SK-N-MC (cell line): ENCODE data around the gene TMEM270.

Experiments used
- DNase-seq: peaks from one replicate; pipeline ENCODE4 v3.0.0-alpha.2; 2011; ENCODE audit warnings: low read depth, low spot score
- H3K27ac ChIP-seq: fragments of 200-600 bp; sonication (generic); 2 replicates; pipeline ENCODE4 v1.5.1; 2016; ENCODE audit warnings: mixed run types
- H3K36me3 ChIP-seq: fragments of 200-600 bp; sonication (generic); 2 replicates; pipeline ENCODE4 v1.6.1; 2017; ENCODE audit warnings: antibody characterized with exemption, low read length, mixed read lengths; ENCODE audit not compliant: insufficient read depth
- H3K4me3 ChIP-seq: fragments of 200-600 bp; sonication (generic); 2 replicates; pipeline ENCODE4 v1.5.1; 2016
- H3K9ac ChIP-seq: fragments of 200-600 bp; sonication (generic); 2 replicates; pipeline ENCODE4 v1.8.0; 2017; ENCODE audit warnings: mixed run types, mixed read lengths; ENCODE audit not compliant: insufficient read length
- H3K9me3 ChIP-seq: fragments of 200-600 bp; sonication (generic); 2 replicates; pipeline ENCODE4 v1.6.1; 2017; ENCODE audit warnings: low read depth, mild to moderate bottlenecking, antibody characterized with exemption, low read length, moderate library complexity, mixed read lengths
- EZH2 ChIP-seq: fragments of 200-600 bp; sonication (generic); IDR thresholded peaks from one replicate; pipeline ENCODE4 v1.6.1; 2017; ENCODE audit warnings: antibody characterized with exemption
- FOXP2 ChIP-seq: optimal IDR thresholded peaks from 2 replicates; pipeline ENCODE3; 2011; ENCODE audit warnings: mild to moderate bottlenecking, moderate library complexity; ENCODE audit not compliant: insufficient read depth; ENCODE audit errors: extremely low read length, control extremely low read depth
- POLR2AphosphoS5 ChIP-seq: IDR thresholded peaks from 2 replicates; pipeline ENCODE4 v1.6.1; 2012; ENCODE audit warnings: mild to moderate bottlenecking, low read depth, low read length, borderline replicate concordance

The TMEM270 gene

DNA sequence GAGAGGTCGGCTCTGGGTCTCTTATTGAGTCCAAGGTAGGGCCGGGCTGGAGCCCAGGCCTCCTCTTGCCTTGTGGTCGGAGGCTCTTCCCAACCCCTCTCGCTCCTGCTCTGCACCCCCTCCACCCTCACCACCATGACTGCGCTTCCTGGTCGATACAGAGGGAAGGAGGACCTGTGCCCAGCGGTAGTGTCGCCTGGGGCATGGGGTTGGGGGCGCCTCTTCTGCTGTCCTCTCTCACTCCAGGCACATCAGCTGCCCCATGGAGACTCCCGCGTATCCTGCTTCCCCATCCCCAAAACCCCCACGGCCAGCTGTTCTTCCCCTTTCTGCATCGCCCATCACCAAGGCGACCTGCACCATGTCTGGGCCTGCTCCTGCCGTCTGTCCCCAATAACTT lies 44.4 kb downstream of the TMEM270 start:
- no peak for TF ChIP-seq POLR2AphosphoS5
- TF ChIP-seq EZH2, result no peak
- no peak for TF ChIP-seq FOXP2
- H3K9ac ChIP-seq, result no peak overlapping the region
- no peak for DNase-seq
- no peak overlapping the region for H3K4me3 ChIP-seq
- H3K9me3 ChIP-seq, result no peaks in the 10 kb centered on the region
- no peak overlapping the region for H3K27ac ChIP-seq
- no peaks in the 10 kb centered on the region for H3K36me3 ChIP-seq

DNA sequence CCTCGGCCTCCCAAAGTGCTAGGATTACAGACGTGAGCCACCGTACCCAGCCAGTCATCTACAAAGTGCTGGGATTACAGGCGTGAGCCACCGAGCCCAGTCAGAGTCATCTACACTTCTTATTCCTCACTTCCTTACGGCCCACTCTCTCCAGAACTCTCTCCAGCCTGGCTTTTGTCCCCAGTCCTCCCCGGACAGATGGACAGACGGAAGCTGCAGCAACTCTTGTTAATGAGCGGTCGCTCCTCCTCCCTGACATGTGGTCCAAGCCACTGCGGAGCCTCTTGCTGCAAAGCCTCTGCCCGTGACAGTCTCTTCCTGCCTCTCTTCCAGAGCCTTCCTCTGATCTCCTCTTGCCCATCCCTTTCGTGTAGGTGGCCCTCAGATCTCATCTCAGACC lies 45.9 kb downstream of the TMEM270 start:
- TF ChIP-seq FOXP2 (no peak), EZH2 (no peak), POLR2AphosphoS5 (no peak)
- Histone ChIP-seq H3K4me3 (no peak overlapping the region), H3K9me3 (no peaks in the 10 kb centered on the region), H3K9ac (no peak overlapping the region), H3K27ac (no peak overlapping the region), H3K36me3 (no peaks in the 10 kb centered on the region)
- no peak for DNase-seq

DNA sequence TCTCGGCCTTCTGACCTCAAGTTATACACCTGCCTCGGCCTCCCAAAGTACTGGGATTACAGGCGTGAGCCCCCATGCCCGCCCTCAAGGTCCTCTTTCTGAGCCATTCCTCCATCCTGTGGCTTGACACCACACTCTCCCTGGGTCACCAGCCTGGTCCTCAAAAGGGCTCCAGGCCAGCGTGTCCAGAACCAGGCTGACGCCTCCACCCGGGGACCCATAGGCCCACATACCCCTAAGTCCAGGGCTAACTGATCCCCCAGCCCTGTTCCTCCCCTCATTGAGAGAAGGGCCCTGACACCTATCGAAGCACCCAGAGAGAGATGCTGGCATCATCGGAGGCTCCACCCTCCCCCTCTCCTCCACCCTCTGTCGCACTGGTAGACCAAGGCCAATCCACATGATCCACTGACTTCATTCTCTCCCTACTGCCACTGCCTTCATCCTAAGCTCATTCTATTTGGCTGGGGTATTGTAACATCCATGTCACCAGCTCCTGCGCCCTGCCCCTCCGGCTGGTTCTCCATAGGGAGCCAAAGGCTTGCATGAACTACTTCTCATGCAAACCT lies 46.7 kb downstream of the TMEM270 start:
- Histone ChIP-seq H3K9ac (no peak overlapping the region), H3K9me3 (no peaks in the 10 kb centered on the region), H3K4me3 (no peak overlapping the region), H3K36me3 (no peaks in the 10 kb centered on the region), H3K27ac (no peak overlapping the region)
- no peak for DNase-seq
- TF ChIP-seq POLR2AphosphoS5, result no peak
- TF ChIP-seq EZH2, result no peak
- TF ChIP-seq FOXP2, result no peak

DNA sequence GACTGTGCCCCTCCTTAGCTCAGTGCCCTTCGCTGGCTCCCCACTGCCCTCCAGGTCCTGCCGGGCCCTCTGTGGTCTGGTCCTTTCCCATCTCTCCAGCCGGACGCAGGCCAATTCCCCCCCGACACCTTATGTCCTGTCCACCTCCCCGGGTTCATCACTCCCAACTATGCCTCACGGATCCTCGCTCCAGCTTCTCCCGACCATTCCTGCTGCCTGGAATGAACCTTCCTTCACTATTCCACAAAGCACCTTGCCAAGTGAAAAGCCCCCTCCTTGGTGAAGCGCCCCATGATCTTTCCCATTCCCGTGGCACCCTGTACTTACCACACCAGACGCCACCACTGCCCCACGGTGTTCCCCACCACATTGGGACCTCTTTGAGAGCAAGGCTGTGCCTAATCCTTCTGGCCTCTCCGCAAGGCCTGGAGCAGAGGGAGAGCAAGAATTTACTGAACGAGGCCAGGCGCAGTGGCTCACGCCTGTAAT lies 47.2 kb downstream of the TMEM270 start:
- Histone ChIP-seq H3K9me3 (no peaks in the 10 kb centered on the region), H3K9ac (no peak overlapping the region), H3K27ac (no peak overlapping the region), H3K4me3 (no peak overlapping the region), H3K36me3 (no peaks in the 10 kb centered on the region)
- DNase-seq, result no peak
- TF ChIP-seq FOXP2 (no peak), POLR2AphosphoS5 (no peak), EZH2 (no peak)

DNA sequence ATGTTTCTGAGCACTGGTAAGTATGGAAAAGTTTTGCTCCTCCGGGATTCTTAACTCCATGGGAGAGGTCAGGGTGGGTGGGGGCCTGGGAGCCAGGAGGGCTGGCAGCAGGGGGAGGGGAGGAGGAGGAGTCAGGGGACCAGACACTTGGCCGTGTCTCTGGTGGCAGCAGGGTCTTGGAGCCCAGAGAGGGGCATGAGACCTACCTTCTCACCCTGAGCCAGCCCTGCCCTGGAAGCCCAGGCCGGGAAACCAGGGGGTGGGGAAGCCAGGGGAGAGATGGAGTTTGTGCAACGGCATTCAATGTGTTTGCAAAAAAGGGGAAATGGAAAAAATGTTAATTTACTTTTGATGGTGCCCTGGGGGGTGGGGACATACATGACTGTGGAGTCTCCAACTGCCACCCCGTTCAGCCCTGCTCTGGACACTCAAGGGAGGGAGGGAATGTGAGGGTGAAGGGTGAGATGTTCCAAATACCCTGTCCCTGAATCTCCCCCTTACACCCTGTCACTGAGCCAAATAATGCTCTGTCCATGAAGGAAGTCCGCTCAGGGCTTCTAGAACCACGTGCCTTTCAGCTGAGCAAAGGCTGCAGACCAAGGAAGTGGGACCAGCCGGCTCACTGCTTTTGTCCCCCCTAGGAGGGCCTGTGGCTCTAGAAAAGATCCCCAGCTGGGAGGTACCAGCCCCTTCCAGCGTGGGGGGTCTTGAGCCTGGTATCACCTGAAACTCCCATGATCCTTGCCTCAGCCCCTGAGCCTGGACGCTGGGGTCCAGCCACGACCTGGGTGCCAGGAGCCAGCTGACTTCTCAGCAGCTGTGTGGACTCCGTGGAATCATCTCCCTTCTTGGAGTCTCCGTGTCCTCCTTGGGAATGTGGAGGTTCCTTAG lies 48.3 kb downstream of the TMEM270 start:
- TF ChIP-seq POLR2AphosphoS5, result no peak
- no peak for TF ChIP-seq FOXP2
- TF ChIP-seq EZH2, result no peak
- H3K9ac ChIP-seq, result no peak overlapping the region

DNA sequence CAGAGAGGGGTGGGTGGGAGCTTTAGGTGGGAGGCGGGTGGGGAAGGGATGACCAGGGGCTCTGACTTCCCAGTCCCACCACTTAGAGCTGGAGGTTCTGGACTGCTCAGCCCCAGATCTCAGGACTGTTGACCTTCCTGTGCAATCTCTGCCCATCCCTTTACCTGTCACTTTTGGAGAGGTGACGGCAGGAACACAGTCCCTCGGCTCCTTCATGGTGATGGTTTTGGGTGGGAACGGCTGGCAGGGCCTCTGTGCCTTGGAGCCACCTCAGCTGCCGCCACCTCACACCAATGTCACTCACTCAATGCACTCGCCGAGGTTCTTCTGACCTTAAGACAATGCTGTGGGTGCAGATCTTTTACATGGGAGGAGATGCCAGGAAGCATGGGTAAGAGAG lies 49.0 kb downstream of the TMEM270 start:
- no peak overlapping the region for H3K27ac ChIP-seq
- H3K36me3 ChIP-seq, result no peaks in the 10 kb centered on the region
- TF ChIP-seq FOXP2, result no peak
- TF ChIP-seq POLR2AphosphoS5, result no peak
- no peak for TF ChIP-seq EZH2
- H3K4me3 ChIP-seq, result no peak overlapping the region
- H3K9me3 ChIP-seq, result no peaks in the 10 kb centered on the region
- no peak overlapping the region for H3K9ac ChIP-seq
- DNase-seq, result no peak

More for the DNA sequence above, 48.3 kb downstream of the TMEM270 start:
- no peak for DNase-seq
- Histone ChIP-seq H3K4me3 (no peak overlapping the region), H3K36me3 (no peaks in the 10 kb centered on the region), H3K9me3 (no peaks in the 10 kb centered on the region), H3K27ac (no peak overlapping the region)

DNA sequence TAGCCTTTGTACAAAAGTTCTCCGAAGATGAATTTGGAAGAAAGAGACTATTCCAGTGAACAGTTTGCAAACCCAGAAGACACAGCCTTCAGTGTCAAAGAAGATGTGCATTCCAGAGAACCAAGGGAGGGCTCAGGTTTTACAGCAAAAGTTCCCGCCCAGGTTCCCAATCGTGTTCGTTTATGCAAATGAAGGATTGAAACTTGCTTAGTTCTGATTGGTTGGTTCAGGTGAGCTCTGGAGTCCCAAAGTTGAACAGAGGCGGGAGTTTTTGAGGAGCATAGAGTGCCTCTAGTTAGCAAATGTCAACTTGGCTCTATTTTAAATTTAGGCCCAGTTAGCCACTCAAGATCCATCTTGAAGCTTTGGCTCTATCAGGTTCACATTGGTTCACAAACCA lies 51.3 kb downstream of the TMEM270 start:
- no peak overlapping the region for H3K4me3 ChIP-seq
- no peak for TF ChIP-seq EZH2
- no peak for TF ChIP-seq FOXP2
- no peak for TF ChIP-seq POLR2AphosphoS5

More for the DNA sequence above, 51.3 kb downstream of the TMEM270 start:
- Histone ChIP-seq H3K9me3 (no peaks in the 10 kb centered on the region), H3K27ac (no peak overlapping the region), H3K9ac (no peak overlapping the region), H3K36me3 (no peaks in the 10 kb centered on the region)
- no peak for DNase-seq
